Measurements from ENCODE around the gene NHS.

GRCh38 chrX:17520016-17520615, 145.1 kb downstream of the NHS start:
- TF ChIP-seq POLR2AphosphoS5 (IDR thresholded peaks at IDR 0.05; ENCODE audit: low read depth, low read length) (no peak), CTCF (IDR thresholded peaks at IDR 0.05 in 2 of 3, conservative IDR thresholded peaks at IDR 0.05 in 1 of 3; ENCODE audit: borderline replicate concordance in 1 of 3, insufficient read depth in 1 of 3, low read depth in 2 of 3, low read length in 2 of 3) (no peak), POLR2A (IDR thresholded peaks at IDR 0.05; ENCODE audit: borderline replicate concordance, extremely low read depth, insufficient read depth, insufficient read length) (no peak), YY1 (IDR thresholded peaks at IDR 0.05; ENCODE audit: extremely low read depth, insufficient replicate concordance, low read depth, low read length) (no peak), TCF7L2 (IDR thresholded peaks at IDR 0.05; ENCODE audit: borderline replicate concordance, extremely low read depth, insufficient read depth, insufficient read length) (no peak), ATF3 (IDR thresholded peaks at IDR 0.05) (no peak), REST (IDR thresholded peaks at IDR 0.05; ENCODE audit: low read depth) (no peak), EZH2phosphoT487 (IDR thresholded peaks at IDR 0.05; ENCODE audit: borderline replicate concordance) (no peak)
